ENCODE data around the gene AKAP13. TPM values are rescaled to one million over a fixed set of nuclear protein-coding genes. Genes with fewer than 3 reads are reported as not detected.

The AKAP13 gene
- total RNA-seq, 1 experiment from 2014 or later: 49.6 TPM

DNA sequence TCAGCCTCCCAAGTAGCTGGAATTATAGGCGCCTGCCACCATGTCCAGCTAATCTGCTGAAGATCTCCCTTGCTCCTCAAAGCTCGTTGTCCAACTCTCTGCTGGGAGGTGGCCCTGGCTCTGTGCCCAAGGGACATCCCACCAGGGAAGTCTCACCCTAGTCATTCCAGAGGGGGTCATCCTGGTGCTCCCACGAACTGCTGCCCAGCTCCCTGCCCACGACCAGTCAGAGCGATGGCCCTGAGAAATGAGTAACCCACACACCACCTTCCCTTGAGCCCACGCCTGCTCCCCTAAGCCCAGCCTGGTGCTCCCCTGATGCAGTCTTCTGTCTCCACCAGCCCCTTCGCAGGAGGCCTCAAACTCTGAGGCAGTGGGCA is 409.1 kb downstream of the AKAP13 start:
- intact Hi-C loops (cut with micrococcal nuclease; ENCODE audit: unreplicated experiment): no loop called here
- Mint-ChIP-seq H3K27ac (ENCODE audit: unreplicated experiment) (no peak overlapping the region), H3K9me3 (ENCODE audit: unreplicated experiment) (no peaks in the 10 kb centered on the region), H3K4me3 (ENCODE audit: unreplicated experiment) (no peak overlapping the region), H3K4me1 (ENCODE audit: low read depth, unreplicated experiment) (peaks cover 10% of the 10 kb centered on the region), H3K36me3 (ENCODE audit: insufficient read depth, unreplicated experiment) (peaks cover 12% of the 10 kb centered on the region), H3K27me3 (ENCODE audit: insufficient read depth, unreplicated experiment) (no peaks in the 10 kb centered on the region)
- H3K4me1 ChIP-seq: peaks cover 7% of the 10 kb centered on the region
- no peaks in the 10 kb centered on the region for H3K9me3 ChIP-seq
- TF ChIP-seq, protein P1, sequence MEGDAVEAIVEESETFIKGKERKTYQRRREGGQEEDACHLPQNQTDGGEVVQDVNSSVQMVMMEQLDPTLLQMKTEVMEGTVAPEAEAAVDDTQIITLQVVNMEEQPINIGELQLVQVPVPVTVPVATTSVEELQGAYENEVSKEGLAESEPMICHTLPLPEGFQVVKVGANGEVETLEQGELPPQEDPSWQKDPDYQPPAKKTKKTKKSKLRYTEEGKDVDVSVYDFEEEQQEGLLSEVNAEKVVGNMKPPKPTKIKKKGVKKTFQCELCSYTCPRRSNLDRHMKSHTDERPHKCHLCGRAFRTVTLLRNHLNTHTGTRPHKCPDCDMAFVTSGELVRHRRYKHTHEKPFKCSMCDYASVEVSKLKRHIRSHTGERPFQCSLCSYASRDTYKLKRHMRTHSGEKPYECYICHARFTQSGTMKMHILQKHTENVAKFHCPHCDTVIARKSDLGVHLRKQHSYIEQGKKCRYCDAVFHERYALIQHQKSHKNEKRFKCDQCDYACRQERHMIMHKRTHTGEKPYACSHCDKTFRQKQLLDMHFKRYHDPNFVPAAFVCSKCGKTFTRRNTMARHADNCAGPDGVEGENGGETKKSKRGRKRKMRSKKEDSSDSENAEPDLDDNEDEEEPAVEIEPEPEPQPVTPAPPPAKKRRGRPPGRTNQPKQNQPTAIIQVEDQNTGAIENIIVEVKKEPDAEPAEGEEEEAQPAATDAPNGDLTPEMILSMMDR (IDR thresholded peaks at IDR 0.05; ENCODE audit: insufficient read depth in 1 of 2, low read depth in 1 of 2, low read length in 1 of 2, severe bottlenecking in 1 of 2, unreplicated experiment in 1 of 2): no peak
- ChIA-PET POLR2A (interaction anchor here (0.6 kb wide), 2 partner anchors 24 to 89 kb away, joined by 6 to 17 read pairs; no protein-coding TSS in a partner anchor), CTCF (interaction anchor here (0.7 kb wide), 1 partner anchor 57 kb away, joined by 3 read pairs; no protein-coding TSS in a partner anchor)
- H3K36me3 ChIP-seq (ENCODE audit: control insufficient read depth, insufficient read depth, low read length): no peaks in the 10 kb centered on the region
- no TSS peak for BruUV-seq (replicated peaks)
- H3K27me3 ChIP-seq (replicated peaks; ENCODE audit: control insufficient read depth, insufficient read depth, low read length): no peaks in the 10 kb centered on the region
- no peak for DNase-seq
- H3K4me3 ChIP-seq (ENCODE audit: low read depth, low read length): no peak overlapping the region

DNA sequence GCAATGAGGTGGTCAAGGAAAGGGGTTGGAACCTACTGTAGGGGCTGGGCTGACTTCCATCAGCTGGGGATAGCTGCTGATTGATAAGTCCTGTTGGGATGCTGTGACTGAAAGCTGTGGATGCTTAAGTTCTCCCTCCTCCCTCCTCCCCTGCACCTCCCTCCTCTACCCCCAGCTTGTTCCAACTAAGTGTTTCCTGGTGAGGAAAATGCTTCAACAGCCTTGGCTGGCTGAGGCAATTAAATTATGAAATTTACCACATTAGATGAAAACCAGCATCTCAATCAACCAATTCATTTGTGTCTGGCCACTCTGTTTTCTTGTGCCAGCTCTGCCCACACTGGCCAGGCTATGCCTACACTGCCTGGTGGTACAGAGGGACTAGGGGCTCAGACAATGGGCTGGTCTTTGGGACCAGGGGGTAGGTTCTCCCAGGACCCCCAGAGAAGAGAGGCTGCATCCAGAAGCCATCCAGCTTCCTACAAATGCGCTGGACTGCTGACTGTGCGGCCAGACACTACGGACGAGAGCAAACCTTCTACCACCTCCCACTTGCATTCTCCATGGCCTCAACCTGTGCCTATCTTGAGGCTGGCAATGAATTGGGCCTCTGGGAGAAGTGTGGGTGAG is 411.8 kb downstream of the AKAP13 start:
- no peak overlapping the region for H3K27ac Mint-ChIP-seq (ENCODE audit: unreplicated experiment)
- H3K4me3 Mint-ChIP-seq (ENCODE audit: unreplicated experiment): no peak overlapping the region
- no peaks in the 10 kb centered on the region for H3K27me3 Mint-ChIP-seq (ENCODE audit: insufficient read depth, unreplicated experiment)
- Histone ChIP-seq H3K4me1 (peaks cover 7% of the 10 kb centered on the region), H3K4me3 (ENCODE audit: low read depth, low read length) (no peak overlapping the region), H3K36me3 (ENCODE audit: control insufficient read depth, insufficient read depth, low read length) (no peaks in the 10 kb centered on the region), H3K9me3 (no peaks in the 10 kb centered on the region), H3K27me3 (replicated peaks; ENCODE audit: control insufficient read depth, insufficient read depth, low read length) (no peaks in the 10 kb centered on the region)
- peaks cover 11% of the 10 kb centered on the region for H3K36me3 Mint-ChIP-seq (ENCODE audit: insufficient read depth, unreplicated experiment)
- H3K9me3 Mint-ChIP-seq (ENCODE audit: unreplicated experiment): no peaks in the 10 kb centered on the region
- H3K4me1 Mint-ChIP-seq (ENCODE audit: low read depth, unreplicated experiment): peaks cover 22% of the 10 kb centered on the region
- CTCF ChIA-PET: no interaction called here
- intact Hi-C loops (cut with micrococcal nuclease; ENCODE audit: unreplicated experiment): no loop called here
- POLR2A ChIA-PET: no interaction called here
- TF ChIP-seq, protein P1 (IDR thresholded peaks at IDR 0.05; ENCODE audit: insufficient read depth in 1 of 2, low read depth in 1 of 2, low read length in 1 of 2, severe bottlenecking in 1 of 2, unreplicated experiment in 1 of 2): no peak
- no peak for DNase-seq
- BruUV-seq (replicated peaks): no TSS peak

- TF ChIP-seq, protein P1 (IDR thresholded peaks at IDR 0.05; ENCODE audit: insufficient read depth in 1 of 2, low read depth in 1 of 2, low read length in 1 of 2, severe bottlenecking in 1 of 2, unreplicated experiment in 1 of 2): no peak
- peaks cover 5% of the 10 kb centered on the region for H3K36me3 Mint-ChIP-seq (ENCODE audit: insufficient read depth, unreplicated experiment)
- H3K27me3 Mint-ChIP-seq (ENCODE audit: insufficient read depth, unreplicated experiment): no peaks in the 10 kb centered on the region
- Histone ChIP-seq H3K9me3 (no peaks in the 10 kb centered on the region), H3K4me1 (peaks cover 7% of the 10 kb centered on the region), H3K4me3 (ENCODE audit: low read depth, low read length) (peak overlapping the region; percentile 83), H3K36me3 (ENCODE audit: control insufficient read depth, insufficient read depth, low read length) (no peaks in the 10 kb centered on the region), H3K27me3 (replicated peaks; ENCODE audit: control insufficient read depth, insufficient read depth, low read length) (no peaks in the 10 kb centered on the region)
- no peak overlapping the region for H3K27ac Mint-ChIP-seq (ENCODE audit: unreplicated experiment)
- H3K9me3 Mint-ChIP-seq (ENCODE audit: unreplicated experiment): no peaks in the 10 kb centered on the region
- no TSS peak for BruUV-seq (replicated peaks)
- POLR2A ChIA-PET: no interaction called here
- no peak for DNase-seq
- peaks cover 22% of the 10 kb centered on the region for H3K4me1 Mint-ChIP-seq (ENCODE audit: low read depth, unreplicated experiment)
- CTCF ChIA-PET: no interaction called here
- H3K4me3 Mint-ChIP-seq (ENCODE audit: unreplicated experiment): peak overlapping the region; percentile 76
- intact Hi-C loops (cut with micrococcal nuclease; ENCODE audit: unreplicated experiment): no loop called here
Observed at GRCh38 chr15:85792912-85793590, 412.6 kb downstream of the AKAP13 start.
